SU-DHL-6 (cell line): ENCODE data around the gene PI4K2B.

ENCODE experiments used
- EZH2phosphoT487 ChIP-seq: fragments of 200-600 bp; sonication (generic), shearing (Covaris generic); conservative IDR thresholded peaks from 2 replicates; pipeline ENCODE4 v1.6.1; 2018; ENCODE audit warnings: mild to moderate bottlenecking, antibody characterized with exemption, low read length, moderate library complexity, mixed read lengths
- TF ChIP-seq, protein P1 (sequence below): fragments of 200-600 bp; sonication (generic); IDR thresholded peaks from one replicate; pipeline ENCODE4 v1.5.1; 2017; ENCODE audit warnings: antibody characterized with exemption, mild to moderate bottlenecking, low read length, moderate library complexity; ENCODE audit not compliant: insufficient read depth, poor library complexity, severe bottlenecking

DNA sequence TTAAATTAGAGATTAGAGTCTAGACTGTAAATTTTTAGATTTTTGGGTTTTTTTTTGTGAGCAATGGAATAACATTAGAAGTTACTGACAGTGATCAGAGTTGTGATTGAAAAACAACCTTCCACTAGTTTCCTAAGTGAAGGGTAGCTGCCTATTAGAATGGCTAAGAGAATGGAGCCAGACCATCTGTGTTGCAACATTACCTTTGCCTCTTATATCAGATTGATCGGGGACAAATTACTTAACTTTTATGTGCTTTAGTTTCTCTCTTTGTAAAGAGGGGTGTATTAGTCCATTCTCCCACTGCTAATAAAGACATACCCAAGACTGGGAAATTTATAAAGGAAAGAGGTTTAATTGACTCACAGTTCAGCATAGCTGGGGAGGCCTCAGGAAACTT is 12.5 kb upstream of the PI4K2B start:
- TF ChIP-seq, protein P1, sequence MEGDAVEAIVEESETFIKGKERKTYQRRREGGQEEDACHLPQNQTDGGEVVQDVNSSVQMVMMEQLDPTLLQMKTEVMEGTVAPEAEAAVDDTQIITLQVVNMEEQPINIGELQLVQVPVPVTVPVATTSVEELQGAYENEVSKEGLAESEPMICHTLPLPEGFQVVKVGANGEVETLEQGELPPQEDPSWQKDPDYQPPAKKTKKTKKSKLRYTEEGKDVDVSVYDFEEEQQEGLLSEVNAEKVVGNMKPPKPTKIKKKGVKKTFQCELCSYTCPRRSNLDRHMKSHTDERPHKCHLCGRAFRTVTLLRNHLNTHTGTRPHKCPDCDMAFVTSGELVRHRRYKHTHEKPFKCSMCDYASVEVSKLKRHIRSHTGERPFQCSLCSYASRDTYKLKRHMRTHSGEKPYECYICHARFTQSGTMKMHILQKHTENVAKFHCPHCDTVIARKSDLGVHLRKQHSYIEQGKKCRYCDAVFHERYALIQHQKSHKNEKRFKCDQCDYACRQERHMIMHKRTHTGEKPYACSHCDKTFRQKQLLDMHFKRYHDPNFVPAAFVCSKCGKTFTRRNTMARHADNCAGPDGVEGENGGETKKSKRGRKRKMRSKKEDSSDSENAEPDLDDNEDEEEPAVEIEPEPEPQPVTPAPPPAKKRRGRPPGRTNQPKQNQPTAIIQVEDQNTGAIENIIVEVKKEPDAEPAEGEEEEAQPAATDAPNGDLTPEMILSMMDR: no peak
- TF ChIP-seq EZH2phosphoT487: no peak
